Transverse colon (tissue), 4 donors: Measurements from ENCODE around the gene KCNAB2.

ENCODE experiments used
- EP300 ChIP-seq: sonication (generic); formaldehyde crosslinking; IDR thresholded peaks from one replicate; pipeline ENCODE4 v1.6.1; 2017; ENCODE audit warnings: antibody characterized with exemption, low read depth
- POLR2A ChIP-seq: fragments of 450-650 bp; IDR thresholded peaks from one replicate; pipeline ENCODE4 v1.6.1; 2016; ENCODE audit warnings: antibody characterized with exemption, mild to moderate bottlenecking, moderate library complexity
- POLR2AphosphoS5 ChIP-seq, 3 donors: sonication (generic); formaldehyde crosslinking; IDR thresholded peaks; one replicate each; pipeline ENCODE4 v1.6.1; 2016; ENCODE audit warnings: antibody characterized with exemption in 3 of 3
- TF ChIP-seq, protein P1 (sequence below), 5 experiments: fragments of 200-600 bp in 3 of 5; fragments of 450-650 bp in 2 of 5; sonication (generic) in 3 of 5; IDR thresholded peaks; 1 replicate in 2 of 5; 2 replicates in 3 of 5; pipeline ENCODE4 v1.5.1; 2016 to 2017; ENCODE audit warnings: antibody characterized with exemption in 5 of 5, inconsistent platforms in 3 of 5, mild to moderate bottlenecking in 2 of 5, moderate library complexity in 1 of 5

DNA sequence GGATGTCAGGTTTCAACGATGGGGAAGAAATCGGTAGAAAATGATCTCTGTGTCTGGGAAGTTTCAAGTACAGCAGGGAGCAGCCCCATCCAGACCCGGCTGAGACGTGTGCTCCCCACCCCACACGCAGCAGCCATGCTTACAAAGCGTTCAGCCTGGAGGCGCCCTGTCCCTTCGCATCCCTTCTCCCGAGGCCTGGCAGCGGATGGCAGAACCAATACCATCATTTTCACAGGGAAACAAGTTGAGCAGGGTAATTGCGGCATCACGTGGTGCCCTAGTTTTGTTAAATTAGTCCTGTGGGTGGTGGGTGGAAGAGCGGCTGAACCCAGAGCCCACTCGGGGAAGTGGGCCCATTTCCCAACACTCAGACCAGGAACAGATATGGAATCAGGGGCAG lies 23.9 kb downstream of the KCNAB2 start:
- no peak for TF ChIP-seq POLR2A
- TF ChIP-seq, protein P1, sequence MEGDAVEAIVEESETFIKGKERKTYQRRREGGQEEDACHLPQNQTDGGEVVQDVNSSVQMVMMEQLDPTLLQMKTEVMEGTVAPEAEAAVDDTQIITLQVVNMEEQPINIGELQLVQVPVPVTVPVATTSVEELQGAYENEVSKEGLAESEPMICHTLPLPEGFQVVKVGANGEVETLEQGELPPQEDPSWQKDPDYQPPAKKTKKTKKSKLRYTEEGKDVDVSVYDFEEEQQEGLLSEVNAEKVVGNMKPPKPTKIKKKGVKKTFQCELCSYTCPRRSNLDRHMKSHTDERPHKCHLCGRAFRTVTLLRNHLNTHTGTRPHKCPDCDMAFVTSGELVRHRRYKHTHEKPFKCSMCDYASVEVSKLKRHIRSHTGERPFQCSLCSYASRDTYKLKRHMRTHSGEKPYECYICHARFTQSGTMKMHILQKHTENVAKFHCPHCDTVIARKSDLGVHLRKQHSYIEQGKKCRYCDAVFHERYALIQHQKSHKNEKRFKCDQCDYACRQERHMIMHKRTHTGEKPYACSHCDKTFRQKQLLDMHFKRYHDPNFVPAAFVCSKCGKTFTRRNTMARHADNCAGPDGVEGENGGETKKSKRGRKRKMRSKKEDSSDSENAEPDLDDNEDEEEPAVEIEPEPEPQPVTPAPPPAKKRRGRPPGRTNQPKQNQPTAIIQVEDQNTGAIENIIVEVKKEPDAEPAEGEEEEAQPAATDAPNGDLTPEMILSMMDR (IDR thresholded peaks at IDR 0.05) = no peak
- no peak for TF ChIP-seq POLR2AphosphoS5 (IDR thresholded peaks at IDR 0.05)
- no peak for TF ChIP-seq EP300
